ENCODE measurements around the gene FBXL14.

DNA sequence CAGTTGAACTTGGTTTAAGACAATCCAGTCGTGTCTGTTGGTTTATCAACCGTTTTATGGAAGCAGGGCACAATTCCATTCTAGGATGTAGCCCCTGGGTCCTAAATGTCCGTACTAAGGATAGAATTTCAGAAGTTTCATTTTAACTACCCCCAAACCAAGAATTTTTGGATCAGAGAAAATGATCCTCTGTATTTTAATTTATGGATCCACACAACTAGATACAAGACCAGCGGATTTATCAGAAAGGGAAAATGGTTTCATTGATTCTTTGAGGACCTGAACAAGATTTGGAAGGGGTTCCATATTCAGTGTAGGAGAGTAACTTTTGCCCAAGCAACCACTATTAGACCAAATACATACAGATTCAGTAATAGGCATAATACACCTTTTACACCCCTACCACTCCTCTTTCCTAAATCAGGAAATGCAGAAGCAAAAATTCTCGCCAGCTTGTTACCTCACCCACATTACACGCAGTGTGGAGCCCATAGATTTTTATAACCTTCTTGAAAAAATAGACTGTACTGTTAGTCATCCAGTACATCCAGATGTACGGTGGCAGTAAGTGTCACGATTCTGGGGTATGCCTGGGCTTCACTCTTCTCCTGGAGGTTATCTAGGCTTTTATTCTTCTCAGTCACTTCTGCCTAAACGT is 1.4 kb upstream of the FBXL14 start:
- TF ChIP-seq POLR2A (IDR thresholded peaks at IDR 0.05), result no peak
- TF ChIP-seq, protein P1, sequence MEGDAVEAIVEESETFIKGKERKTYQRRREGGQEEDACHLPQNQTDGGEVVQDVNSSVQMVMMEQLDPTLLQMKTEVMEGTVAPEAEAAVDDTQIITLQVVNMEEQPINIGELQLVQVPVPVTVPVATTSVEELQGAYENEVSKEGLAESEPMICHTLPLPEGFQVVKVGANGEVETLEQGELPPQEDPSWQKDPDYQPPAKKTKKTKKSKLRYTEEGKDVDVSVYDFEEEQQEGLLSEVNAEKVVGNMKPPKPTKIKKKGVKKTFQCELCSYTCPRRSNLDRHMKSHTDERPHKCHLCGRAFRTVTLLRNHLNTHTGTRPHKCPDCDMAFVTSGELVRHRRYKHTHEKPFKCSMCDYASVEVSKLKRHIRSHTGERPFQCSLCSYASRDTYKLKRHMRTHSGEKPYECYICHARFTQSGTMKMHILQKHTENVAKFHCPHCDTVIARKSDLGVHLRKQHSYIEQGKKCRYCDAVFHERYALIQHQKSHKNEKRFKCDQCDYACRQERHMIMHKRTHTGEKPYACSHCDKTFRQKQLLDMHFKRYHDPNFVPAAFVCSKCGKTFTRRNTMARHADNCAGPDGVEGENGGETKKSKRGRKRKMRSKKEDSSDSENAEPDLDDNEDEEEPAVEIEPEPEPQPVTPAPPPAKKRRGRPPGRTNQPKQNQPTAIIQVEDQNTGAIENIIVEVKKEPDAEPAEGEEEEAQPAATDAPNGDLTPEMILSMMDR (IDR thresholded peaks at IDR 0.05), result no peak
